ENCODE data around the gene ZNF500.

- TF ChIP-seq CTCF (IDR thresholded peaks at IDR 0.05) (no peak), POLR2A (IDR thresholded peaks at IDR 0.05) (no peak)
These were observed 2.3 kb upstream of the ZNF500 start for GRCh38 chr16:4769306-4769638.

All from uterus (tissue), 2 donors.